ENCODE results near the gene TOM1L2.

TOM1L2 gene

GRCh38 chr17:17994271-17995069, 22.3 kb upstream of the TOM1L2 start:
- DNase-seq (ENCODE audit: low spot score), result no peak

DNA sequence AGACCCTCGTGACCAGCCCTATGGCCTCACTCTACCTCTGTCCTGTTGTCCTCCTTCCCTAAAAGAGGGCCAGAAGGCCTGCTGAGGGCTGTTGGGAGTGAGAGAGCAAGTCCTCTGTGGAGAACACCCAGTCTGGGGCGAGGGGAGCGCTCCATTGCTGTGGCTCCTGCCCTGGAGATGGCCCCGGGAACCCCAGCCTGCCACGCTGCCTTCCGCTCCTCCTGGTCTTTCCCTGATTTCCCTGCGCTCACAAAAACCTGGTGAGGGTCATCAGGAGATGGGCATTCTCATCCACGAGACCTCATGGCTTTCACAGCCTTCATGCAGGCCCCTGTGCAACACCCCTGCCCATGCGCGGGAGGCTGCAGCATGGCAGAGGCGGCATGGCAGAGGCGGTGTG, 21.7 kb upstream of the TOM1L2 start:
- DNase-seq (ENCODE audit: low spot score), result no peak

GRCh38 chr17:17993366-17993765, 21.2 kb upstream of the TOM1L2 start:
- DNase-seq (ENCODE audit: low spot score), result no peak

GRCh38 chr17:17990282-17990681, 18.1 kb upstream of the TOM1L2 start:
- no peak for DNase-seq (ENCODE audit: low spot score)

DNA sequence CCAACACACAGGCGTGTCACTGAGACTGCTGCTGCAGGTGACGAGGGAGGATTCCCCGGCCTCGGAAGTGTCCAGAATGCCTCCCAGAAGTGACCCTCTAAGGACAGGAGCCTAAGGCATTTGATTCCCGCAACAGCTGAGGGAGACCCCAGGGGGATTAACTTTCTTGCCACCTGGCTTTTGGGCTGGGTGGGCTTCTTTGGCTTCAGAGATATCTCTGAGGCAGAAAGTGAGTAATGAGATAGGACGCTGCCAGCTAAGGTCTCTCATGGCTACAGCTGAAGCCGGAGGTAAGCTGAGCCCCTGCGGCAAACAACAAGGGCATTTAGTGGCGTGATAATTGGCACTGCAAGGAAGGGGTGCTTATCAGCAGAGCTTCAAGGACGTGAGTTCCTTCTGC, 17.4 kb upstream of the TOM1L2 start:
- no peak for DNase-seq (ENCODE audit: low spot score)

DNA sequence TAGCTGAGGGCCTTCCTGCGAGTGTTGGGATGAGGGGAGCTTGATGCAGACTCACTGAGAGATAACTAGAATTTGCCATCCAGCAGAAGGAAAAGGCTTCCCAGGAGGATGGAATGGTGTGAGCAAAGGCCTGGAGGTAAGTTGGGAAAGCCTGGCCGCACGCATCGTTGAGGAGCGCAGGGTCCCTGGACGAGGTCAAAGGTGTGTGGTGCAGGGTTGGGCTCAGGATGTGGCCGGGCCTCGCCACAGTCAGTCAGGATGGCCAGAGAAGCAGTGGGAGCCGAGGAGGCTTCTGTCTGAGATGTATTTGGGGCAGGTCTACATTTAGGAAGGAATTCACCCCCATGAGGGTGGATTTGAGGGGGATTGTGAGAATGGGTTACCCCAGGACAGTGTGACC, 16.9 kb upstream of the TOM1L2 start:
- DNase-seq (ENCODE audit: low spot score), result no peak

DNA sequence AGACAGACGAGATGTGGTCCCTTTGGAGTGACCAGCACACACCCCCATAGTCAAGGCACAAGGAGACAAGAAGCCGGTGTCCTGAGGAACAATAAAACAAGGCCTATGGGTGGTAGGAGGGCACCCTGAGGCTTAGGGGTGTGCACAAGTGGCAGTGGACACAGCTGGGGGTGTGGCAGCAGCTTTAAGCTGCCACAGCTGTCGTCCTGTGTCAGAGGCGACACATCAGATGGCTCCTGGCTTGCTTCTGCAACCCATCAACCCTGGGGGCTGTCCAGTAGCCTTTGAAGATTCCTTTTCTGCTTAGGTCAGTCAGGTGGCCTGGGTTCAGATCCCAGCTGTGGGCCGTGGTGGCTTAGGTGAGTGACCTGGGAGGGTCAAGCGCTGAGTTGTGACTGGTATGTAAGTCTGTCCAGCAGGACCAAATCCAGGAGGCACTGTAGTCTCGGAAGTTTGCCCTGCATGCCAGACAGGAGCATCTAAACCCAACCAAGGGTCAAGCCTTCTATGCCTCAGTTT, 16.3 kb upstream of the TOM1L2 start:
- no peak for DNase-seq (ENCODE audit: low spot score)

GRCh38 chr17:17987901-17988300, 15.7 kb upstream of the TOM1L2 start:
- no peak for DNase-seq (ENCODE audit: low spot score)

GRCh38 chr17:17987187-17987896, 15.1 kb upstream of the TOM1L2 start:
- no peak for DNase-seq (ENCODE audit: low spot score)

- DNase-seq (ENCODE audit: low spot score), result no peak
Observed at GRCh38 chr17:17985555-17985954, 13.4 kb upstream of the TOM1L2 start.

DNA sequence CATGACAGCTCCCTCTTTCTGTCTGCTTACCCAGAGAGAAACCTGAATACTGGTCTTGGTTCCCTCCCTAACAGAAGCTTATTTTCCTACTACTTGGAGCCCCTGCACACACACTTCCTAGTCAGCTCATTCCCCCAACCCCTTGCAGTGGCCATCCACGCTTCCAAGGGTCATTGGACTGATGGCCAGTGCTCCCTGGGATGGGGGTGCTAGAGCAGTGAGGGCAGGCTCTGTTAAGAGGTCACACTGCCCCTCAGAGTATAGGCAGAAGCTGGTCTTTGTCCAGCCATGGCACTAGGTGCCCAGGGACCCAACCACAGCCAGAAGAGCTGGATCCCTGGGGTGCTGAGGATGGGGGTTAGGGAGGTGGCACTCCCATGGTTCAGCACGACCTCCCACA, 13.0 kb upstream of the TOM1L2 start:
- no peak for DNase-seq (ENCODE audit: low spot score)

- no peak for DNase-seq (ENCODE audit: low spot score)
Observed at GRCh38 chr17:17983776-17984175, 11.6 kb upstream of the TOM1L2 start.

DNA sequence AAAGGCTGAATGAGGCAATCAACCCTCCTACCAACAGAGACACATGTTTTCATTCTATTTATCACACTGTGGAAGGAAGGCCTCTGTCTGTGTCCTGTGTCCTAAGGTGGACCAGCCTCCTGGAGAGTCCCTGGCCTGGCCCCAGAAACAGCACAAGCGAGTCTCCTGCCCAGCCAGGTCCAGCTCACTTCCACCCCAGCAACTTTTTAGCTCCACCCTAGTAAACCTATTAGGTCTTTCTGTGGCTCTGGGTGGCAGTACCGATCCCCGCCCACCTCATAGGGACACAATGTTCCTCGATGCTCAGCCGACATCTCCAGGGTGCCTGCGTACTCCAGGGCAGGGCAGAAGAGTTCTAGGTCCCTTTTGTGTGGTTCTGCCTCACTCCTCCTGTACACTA, 11.2 kb upstream of the TOM1L2 start:
- DNase-seq (ENCODE audit: low spot score), result no peak

- DNase-seq (ENCODE audit: low spot score), result no peak
Observed at GRCh38 chr17:17982801-17983200, 10.6 kb upstream of the TOM1L2 start.

GRCh38 chr17:17981330-17981729, 9.1 kb upstream of the TOM1L2 start:
- peak; percentile 33 for DNase-seq (ENCODE audit: low spot score)

GRCh38 chr17:17979778-17980177, 7.6 kb upstream of the TOM1L2 start:
- no peak for DNase-seq (ENCODE audit: low spot score)

GRCh38 chr17:17978481-17979424, 6.6 kb upstream of the TOM1L2 start:
- no peak for DNase-seq (ENCODE audit: low spot score)

DNA sequence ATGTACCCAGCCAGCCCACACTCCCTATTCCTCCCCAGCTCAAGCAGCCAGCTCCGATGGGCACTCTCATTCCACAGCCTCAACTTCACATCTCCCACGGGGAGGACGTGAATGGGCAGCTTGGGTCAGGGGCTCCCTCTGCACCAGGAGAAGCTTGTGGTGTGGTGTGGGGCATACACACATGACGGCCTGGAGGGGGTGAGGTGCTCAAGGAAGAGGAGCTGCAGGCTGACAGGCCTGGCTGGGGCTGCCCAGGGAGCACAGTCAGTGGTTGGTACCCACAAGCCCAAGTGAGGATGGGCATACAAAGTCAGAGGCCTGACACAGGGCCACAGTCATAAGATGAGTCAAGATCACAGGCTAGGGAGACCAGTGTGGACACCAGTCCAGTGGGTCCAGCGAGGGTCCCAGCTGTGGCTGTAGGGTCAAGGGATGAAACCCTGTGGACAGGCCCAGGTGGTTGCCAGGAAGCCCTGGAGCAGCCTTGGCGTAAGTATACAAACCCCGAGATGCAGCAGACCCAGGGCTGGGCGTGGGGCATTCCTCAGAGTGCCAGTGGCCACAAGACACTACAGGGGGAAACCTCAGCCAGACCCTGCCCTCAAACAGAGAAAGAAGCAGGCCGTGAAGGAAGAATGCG, 4.9 kb upstream of the TOM1L2 start:
- no peak for DNase-seq (ENCODE audit: low spot score)

GRCh38 chr17:17975436-17975835, 3.2 kb upstream of the TOM1L2 start:
- no peak for DNase-seq (ENCODE audit: low spot score)

- no peak for DNase-seq (ENCODE audit: low spot score)
Observed at GRCh38 chr17:17972952-17973254, 703 bp upstream of the TOM1L2 start.

DNA sequence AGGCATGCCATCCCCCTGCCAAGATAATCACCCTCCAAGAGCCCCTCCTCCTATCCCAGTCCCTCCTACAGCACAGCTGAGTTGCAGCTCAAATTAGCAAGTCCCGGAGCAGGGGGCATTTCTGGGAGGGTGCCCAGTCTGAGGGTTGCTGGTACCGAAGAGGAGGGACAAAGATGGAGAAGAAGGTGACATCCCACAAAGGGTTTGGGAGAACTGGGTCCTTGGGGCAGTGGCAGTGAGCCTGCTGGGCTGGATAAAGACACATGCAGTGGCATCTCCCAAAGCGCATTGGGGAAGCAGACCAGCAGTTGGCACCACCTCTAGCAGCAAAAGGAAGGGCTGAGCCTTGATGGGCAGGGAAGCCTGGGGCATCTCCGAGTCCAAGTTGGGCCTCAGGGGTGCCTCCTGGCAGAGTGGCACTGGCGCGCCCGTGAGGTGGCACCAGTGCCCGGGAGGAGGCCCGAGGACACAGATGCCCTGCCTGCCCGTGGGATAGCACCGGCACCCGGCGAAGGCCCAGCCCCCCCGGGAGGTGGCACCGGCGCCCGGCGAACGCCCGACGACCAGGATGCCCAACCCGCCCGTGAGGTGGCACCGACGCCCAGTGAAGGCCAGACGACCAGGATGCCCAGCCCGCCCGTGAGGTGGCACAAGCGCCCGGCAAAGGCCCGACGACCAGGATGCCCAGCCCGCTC, 622 bp downstream of the TOM1L2 start:
- peak; percentile 20 for DNase-seq (ENCODE audit: low spot score)
